Measurements from ENCODE around the gene ADM5.

GRCh38 chr19:49704888-49705642, 15.7 kb downstream of the ADM5 start:
- TF ChIP-seq, protein P1, sequence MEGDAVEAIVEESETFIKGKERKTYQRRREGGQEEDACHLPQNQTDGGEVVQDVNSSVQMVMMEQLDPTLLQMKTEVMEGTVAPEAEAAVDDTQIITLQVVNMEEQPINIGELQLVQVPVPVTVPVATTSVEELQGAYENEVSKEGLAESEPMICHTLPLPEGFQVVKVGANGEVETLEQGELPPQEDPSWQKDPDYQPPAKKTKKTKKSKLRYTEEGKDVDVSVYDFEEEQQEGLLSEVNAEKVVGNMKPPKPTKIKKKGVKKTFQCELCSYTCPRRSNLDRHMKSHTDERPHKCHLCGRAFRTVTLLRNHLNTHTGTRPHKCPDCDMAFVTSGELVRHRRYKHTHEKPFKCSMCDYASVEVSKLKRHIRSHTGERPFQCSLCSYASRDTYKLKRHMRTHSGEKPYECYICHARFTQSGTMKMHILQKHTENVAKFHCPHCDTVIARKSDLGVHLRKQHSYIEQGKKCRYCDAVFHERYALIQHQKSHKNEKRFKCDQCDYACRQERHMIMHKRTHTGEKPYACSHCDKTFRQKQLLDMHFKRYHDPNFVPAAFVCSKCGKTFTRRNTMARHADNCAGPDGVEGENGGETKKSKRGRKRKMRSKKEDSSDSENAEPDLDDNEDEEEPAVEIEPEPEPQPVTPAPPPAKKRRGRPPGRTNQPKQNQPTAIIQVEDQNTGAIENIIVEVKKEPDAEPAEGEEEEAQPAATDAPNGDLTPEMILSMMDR (IDR thresholded peaks at IDR 0.05), result no peak
- TF ChIP-seq POLR2A (IDR thresholded peaks at IDR 0.05), result no peak
